Prostate gland (tissue), 2 donors: ENCODE data around the gene RASAL2.
"Not testable (repeated sequence)": the region's sequence is repeated elsewhere in the genome, so short reads cannot be mapped to it uniquely, and the experiment has no call there.

Experiments
- POLR2A ChIP-seq: fragments of 450-650 bp; IDR thresholded peaks from one replicate; pipeline ENCODE4 v1.6.1; 2016; ENCODE audit warnings: antibody characterized with exemption, mild to moderate bottlenecking
- TF ChIP-seq, protein P1 (sequence below), 4 experiments: fragments of 200-600 bp in 2 of 4; fragments of 450-650 bp in 2 of 4; sonication (generic) in 2 of 4; IDR thresholded peaks; 1 replicate in 3 of 4; 2 replicates in 1 of 4; pipeline ENCODE4 v1.5.1; 2016 to 2019; ENCODE audit warnings: antibody characterized with exemption in 4 of 4, mild to moderate bottlenecking in 2 of 4, moderate library complexity in 2 of 4

- TF ChIP-seq, protein P1, sequence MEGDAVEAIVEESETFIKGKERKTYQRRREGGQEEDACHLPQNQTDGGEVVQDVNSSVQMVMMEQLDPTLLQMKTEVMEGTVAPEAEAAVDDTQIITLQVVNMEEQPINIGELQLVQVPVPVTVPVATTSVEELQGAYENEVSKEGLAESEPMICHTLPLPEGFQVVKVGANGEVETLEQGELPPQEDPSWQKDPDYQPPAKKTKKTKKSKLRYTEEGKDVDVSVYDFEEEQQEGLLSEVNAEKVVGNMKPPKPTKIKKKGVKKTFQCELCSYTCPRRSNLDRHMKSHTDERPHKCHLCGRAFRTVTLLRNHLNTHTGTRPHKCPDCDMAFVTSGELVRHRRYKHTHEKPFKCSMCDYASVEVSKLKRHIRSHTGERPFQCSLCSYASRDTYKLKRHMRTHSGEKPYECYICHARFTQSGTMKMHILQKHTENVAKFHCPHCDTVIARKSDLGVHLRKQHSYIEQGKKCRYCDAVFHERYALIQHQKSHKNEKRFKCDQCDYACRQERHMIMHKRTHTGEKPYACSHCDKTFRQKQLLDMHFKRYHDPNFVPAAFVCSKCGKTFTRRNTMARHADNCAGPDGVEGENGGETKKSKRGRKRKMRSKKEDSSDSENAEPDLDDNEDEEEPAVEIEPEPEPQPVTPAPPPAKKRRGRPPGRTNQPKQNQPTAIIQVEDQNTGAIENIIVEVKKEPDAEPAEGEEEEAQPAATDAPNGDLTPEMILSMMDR (IDR thresholded peaks at IDR 0.05): not testable (repeated sequence)
- not testable (repeated sequence) for TF ChIP-seq POLR2A
These were observed 258.0 kb downstream of the RASAL2 start for GRCh38 chr1:178351911-178352310.
